NCI-H2081 treated with DMSO at 0.1 percent for 48 hours (cell line): Measurements from ENCODE around the gene CKMT1A.

ENCODE experiments used
- DNase-seq: peaks from one replicate; lab custom pipeline; 2025; lab: John Stamatoyannopoulos, UW

CKMT1A gene

DNA sequence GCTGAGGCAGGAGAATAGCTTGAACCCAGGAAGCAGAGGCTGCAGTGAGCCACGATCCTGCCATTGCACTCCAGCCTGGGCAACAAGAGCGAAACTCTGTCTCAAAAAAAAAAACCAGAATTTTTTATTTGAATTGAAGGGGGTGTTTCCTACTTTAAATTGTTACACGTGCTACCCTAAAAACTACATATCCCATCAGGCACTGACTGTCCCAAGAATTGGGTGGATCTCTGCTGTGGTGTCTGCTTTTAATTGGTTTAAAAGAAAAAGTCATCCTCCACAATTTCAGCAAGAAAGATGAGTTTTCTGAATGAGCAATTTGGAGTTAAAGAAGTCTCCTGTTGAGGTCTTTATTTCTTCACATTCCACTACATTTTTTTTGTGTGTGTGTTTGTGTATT lies 54.7 kb downstream of the CKMT1A start:
- no peak for DNase-seq
